ENCODE results near the gene PLPPR5. TPM values are rescaled to one million over a fixed set of nuclear protein-coding genes. Genes with fewer than 3 reads are reported as not detected.

The PLPPR5 gene
- total and polyA plus RNA-seq, 2 of the 8 experiments (the other 6 are each of a cell fraction or from before 2014, with no cell fraction given) = 1.9 to 5.6 TPM

DNA sequence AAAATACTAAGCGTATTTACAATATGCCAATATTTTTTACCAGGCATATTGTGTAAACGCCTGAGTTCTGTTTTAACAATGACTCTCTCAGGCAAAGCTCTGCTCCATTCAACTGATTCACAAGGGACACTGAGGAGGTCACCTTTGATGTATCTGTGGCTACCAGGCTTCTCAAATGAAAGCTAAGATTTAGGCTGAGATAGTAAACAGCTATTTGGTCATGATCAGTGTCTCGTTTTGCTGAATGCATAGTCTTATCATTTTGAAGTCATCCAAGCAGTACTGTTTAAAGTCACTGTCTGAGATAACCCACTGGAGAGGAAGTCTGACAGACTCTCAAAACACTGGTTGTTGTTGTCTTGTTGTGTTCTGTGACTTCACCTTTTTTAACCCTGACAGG lies 13.7 kb upstream of the PLPPR5 start (continued):
- TF ChIP-seq RXRA (IDR thresholded peaks at IDR 0.05; ENCODE audit: insufficient read depth, low read depth, low read length) (no peak), TAF7 (optimal IDR thresholded peaks at IDR 0.05; ENCODE audit: borderline replicate concordance, low read depth, low read length) (no peak), HDAC6 (IDR thresholded peaks at IDR 0.05; ENCODE audit: low read depth, low read length) (no peak), POLR2A (IDR thresholded peaks at IDR 0.05; ENCODE audit: control extremely low read depth in 1 of 2, low read depth in 2 of 2, low read length in 2 of 2) (no peak), CEBPB (IDR thresholded peaks at IDR 0.05; ENCODE audit: low read depth, low read length) (no peak), TCF12 (IDR thresholded peaks at IDR 0.05; ENCODE audit: low read depth, low read length) (no peak)
